ENCODE results near the gene NEB. TPM values are rescaled to one million over a fixed set of nuclear protein-coding genes. Genes with fewer than 3 reads are reported as not detected.

NEB gene
- polyA plus RNA-seq, 3 donors: 2.7 TPM; not detected in 2

DNA sequence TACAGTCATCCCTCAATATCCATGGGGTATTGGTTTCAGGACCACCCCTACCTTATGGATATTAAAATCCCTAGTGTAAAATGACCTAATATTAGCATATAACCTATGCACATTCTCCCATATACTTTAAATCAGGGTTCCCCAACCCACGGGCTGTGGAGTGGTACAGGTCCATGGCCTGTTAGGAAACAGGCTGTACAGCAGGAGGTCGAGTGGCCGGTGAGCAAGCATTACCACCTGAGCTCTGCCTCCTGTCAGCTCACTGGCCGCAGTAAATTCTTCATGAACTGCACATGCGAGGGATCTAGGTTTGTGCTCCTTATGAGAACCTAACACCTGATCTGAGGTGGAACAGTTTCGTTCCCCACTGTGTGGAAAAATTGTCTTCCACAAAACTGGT, 250.7 kb downstream of the NEB start:
- WGBS (ENCODE audit: insufficient coverage): 100% methylated on average over 5 of the region's 6 CpGs
- no peak overlapping the region for H3K27ac Mint-ChIP-seq
- Histone ChIP-seq H2AFZ (ENCODE audit: insufficient read depth, low read depth, low read length, poor library complexity, severe bottlenecking) (no peak overlapping the region), H3K9ac (ENCODE audit: insufficient read depth, low read length, poor library complexity, severe bottlenecking) (no peak overlapping the region), H3K4me1 (ENCODE audit: control insufficient read depth in 1 of 2, insufficient read depth in 2 of 2, low read length in 2 of 2) (no peaks in the 10 kb centered on the region), H3K4me2 (replicated peaks; ENCODE audit: extremely low read depth, low read length, poor library complexity, severe bottlenecking) (no peak overlapping the region), H3K27me3 (ENCODE audit: control insufficient read depth in 2 of 2, insufficient read depth in 2 of 2, low read length in 2 of 2) (no peaks in the 10 kb centered on the region), H3K9me3 (replicated peaks in 1 of 2; ENCODE audit: control insufficient read depth in 1 of 2, insufficient read depth in 1 of 2, low read length in 2 of 2) (no peaks in the 10 kb centered on the region), H3K36me3 (replicated peaks in 1 of 2; ENCODE audit: control insufficient read depth in 1 of 2, insufficient read depth in 2 of 2, low read length in 2 of 2) (peaks cover 32 to 75% of the 10 kb centered on the region in 2 donors), H4K20me1 (ENCODE audit: insufficient read depth, low read length) (no peaks in the 10 kb centered on the region), H3K4me3 (replicated peaks in 1 of 3; ENCODE audit: low read depth in 2 of 3, low read length in 3 of 3) (no peak overlapping the region), H3K27ac (ENCODE audit: low read depth in 1 of 2, low read length in 2 of 2) (no peak overlapping the region), H3K79me2 (ENCODE audit: insufficient read depth, low read length) (peaks cover 5% of the 10 kb centered on the region)
- no peak for DNase-seq
- intact Hi-C loops (cut with micrococcal nuclease): no loop called here
- H3K9me3 Mint-ChIP-seq: no peaks in the 10 kb centered on the region
- H3K4me1 Mint-ChIP-seq: peaks cover 2% of the 10 kb centered on the region
- TF ChIP-seq, protein P1, sequence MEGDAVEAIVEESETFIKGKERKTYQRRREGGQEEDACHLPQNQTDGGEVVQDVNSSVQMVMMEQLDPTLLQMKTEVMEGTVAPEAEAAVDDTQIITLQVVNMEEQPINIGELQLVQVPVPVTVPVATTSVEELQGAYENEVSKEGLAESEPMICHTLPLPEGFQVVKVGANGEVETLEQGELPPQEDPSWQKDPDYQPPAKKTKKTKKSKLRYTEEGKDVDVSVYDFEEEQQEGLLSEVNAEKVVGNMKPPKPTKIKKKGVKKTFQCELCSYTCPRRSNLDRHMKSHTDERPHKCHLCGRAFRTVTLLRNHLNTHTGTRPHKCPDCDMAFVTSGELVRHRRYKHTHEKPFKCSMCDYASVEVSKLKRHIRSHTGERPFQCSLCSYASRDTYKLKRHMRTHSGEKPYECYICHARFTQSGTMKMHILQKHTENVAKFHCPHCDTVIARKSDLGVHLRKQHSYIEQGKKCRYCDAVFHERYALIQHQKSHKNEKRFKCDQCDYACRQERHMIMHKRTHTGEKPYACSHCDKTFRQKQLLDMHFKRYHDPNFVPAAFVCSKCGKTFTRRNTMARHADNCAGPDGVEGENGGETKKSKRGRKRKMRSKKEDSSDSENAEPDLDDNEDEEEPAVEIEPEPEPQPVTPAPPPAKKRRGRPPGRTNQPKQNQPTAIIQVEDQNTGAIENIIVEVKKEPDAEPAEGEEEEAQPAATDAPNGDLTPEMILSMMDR (IDR thresholded peaks at IDR 0.05): no peak
- no peak overlapping the region for H3K4me3 Mint-ChIP-seq
- no peaks in the 10 kb centered on the region for H3K27me3 Mint-ChIP-seq (ENCODE audit: low read depth in 3 of 3)
- H3K36me3 Mint-ChIP-seq: peaks cover 53 to 54% of the 10 kb centered on the region in 2 donors

GRCh38 chr2:151482171-151482725, 252.0 kb downstream of the NEB start:
- Histone ChIP-seq H3K4me2 (replicated peaks; ENCODE audit: extremely low read depth, low read length, poor library complexity, severe bottlenecking) (no peak overlapping the region), H3K9me3 (replicated peaks in 1 of 2; ENCODE audit: control insufficient read depth in 1 of 2, insufficient read depth in 1 of 2, low read length in 2 of 2) (no peaks in the 10 kb centered on the region), H3K79me2 (ENCODE audit: insufficient read depth, low read length) (peaks cover 17% of the 10 kb centered on the region), H3K27ac (ENCODE audit: low read depth in 1 of 2, low read length in 2 of 2) (peak overlapping the region in 1 of 2 donors; percentile 26), H4K20me1 (ENCODE audit: insufficient read depth, low read length) (no peaks in the 10 kb centered on the region), H3K4me3 (replicated peaks in 1 of 3; ENCODE audit: low read depth in 2 of 3, low read length in 3 of 3) (no peak overlapping the region), H3K27me3 (ENCODE audit: control insufficient read depth in 2 of 2, insufficient read depth in 2 of 2, low read length in 2 of 2) (no peaks in the 10 kb centered on the region), H3K9ac (ENCODE audit: insufficient read depth, low read length, poor library complexity, severe bottlenecking) (no peak overlapping the region), H2AFZ (ENCODE audit: insufficient read depth, low read depth, low read length, poor library complexity, severe bottlenecking) (no peak overlapping the region), H3K36me3 (replicated peaks in 1 of 2; ENCODE audit: control insufficient read depth in 1 of 2, insufficient read depth in 2 of 2, low read length in 2 of 2) (peaks cover 32 to 84% of the 10 kb centered on the region in 2 donors), H3K4me1 (ENCODE audit: control insufficient read depth in 1 of 2, insufficient read depth in 2 of 2, low read length in 2 of 2) (no peaks in the 10 kb centered on the region)
- Mint-ChIP-seq H3K27me3 (ENCODE audit: low read depth in 3 of 3) (no peaks in the 10 kb centered on the region), H3K36me3 (peaks cover 59 to 66% of the 10 kb centered on the region in 2 donors), H3K4me3 (no peak overlapping the region), H3K9me3 (peaks cover 0 to 2% (median 0%) of the 10 kb centered on the region in 7 donors), H3K4me1 (peaks cover 2% of the 10 kb centered on the region), H3K27ac (peak overlapping the region in 3 of 7 donors; percentile 9 to 58 (median 41))
- no peak for DNase-seq
- intact Hi-C loops (cut with micrococcal nuclease): no loop called here
- WGBS (ENCODE audit: insufficient coverage): 100% methylated on average over 1 of the region's 4 CpGs
- TF ChIP-seq, protein P1 (IDR thresholded peaks at IDR 0.05): no peak
